Right forelimb (tissue), 1 donor: Measurements from ENCODE around the gene LLGL2.

ENCODE experiments used
- DNase-seq: peaks from one replicate; pipeline ENCODE4 v3.0.0-alpha.2; 2018

LLGL2 gene

DNA sequence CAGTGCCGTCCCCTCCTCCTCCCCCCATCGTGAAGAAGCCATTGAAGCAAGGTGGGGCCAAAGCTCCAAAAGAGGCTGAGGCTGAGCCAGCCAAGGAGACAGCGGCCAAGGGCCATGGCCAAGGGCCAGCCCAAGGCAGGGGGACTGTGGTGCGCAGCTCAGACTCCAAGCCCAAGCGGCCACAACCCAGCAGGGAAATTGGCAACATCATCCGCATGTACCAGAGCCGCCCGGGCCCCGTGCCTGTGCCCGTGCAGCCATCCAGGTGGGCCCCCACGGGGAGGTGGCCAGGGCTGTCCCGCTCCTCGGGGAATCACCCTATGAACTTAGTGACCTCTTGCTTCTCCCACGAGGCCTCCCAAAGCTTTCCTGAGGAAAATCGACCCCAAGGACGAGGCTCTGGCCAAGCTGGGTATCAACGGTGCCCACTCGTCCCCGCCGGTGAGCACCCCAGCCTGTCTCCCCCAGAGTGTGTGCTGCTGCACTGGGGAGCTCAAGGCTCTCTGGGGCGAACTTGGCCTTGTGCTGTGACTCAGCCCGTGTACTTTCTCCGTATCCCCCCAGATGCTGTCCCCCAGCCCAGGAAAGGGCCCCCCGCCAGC lies 91.1 kb downstream of the LLGL2 start:
- DNase-seq = no peak

DNA sequence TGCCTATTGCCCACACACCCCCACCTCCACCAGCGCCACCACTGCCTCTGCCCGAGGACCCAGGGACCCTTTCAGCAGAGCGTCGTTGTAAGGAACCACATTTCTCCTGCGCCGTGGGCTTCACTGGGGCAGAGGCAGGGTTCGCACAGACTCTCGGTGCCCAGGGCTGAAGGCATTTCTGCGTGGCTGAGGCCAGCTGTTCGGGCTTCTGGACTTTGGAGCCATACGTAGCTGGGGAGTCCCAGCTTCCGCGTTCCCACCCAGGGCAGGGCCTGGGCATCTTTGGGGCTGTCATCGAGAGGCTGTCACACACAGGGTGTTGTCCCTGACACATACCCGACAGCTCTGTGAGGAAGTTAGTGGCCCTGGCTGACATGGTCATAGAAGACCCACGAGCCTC lies 91.7 kb downstream of the LLGL2 start:
- no peak for DNase-seq

- no peak for DNase-seq
Measured at GRCh38 chr17:75617675-75618074, 92.2 kb downstream of the LLGL2 start.

DNA sequence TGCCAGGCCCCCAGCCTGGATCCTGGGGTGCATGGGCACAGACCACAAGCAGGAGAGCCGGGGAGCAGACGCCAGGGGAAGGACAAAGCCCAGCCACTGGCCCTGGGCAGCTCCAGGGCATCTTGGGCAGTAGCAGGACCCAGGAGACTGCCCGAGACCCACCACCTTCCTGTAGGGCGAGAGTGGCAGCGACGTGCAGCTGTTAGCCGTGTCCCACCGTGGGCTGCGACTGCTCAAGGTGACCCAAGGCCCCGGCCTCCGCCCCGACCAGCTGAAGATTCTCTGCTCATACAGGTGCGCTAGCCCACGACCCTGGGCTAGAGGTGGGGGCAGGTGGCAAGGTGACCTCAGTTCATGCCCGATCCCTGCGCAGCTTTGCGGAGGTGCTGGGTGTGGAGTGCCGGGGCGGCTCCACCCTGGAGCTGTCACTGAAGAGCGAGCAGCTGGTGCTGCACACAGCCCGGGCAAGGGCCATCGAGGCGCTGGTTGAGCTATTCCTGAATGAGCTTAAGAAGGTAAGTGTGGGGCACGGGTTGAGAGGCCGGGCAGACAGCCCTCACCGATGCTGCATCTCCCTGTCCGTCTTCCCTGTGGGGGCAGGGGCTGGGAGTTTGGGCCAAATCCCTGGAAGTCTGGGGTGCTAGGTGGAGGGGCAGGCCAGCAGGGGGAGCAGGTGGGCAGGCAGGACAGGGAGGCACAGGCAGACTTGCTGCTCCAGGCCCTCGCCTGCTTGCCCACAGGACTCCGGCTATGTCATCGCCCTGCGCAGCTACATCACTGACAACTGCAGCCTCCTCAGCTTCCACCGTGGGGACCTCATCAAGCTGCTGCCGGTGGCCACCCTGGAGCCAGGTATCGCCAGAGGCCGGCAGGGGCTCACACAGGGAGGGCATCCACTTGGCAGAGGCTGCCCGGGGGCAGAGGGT lies 94.3 kb downstream of the LLGL2 start:
- no peak for DNase-seq

- no peak for DNase-seq
Measured at GRCh38 chr17:75621489-75621888, 96.0 kb downstream of the LLGL2 start.

DNA sequence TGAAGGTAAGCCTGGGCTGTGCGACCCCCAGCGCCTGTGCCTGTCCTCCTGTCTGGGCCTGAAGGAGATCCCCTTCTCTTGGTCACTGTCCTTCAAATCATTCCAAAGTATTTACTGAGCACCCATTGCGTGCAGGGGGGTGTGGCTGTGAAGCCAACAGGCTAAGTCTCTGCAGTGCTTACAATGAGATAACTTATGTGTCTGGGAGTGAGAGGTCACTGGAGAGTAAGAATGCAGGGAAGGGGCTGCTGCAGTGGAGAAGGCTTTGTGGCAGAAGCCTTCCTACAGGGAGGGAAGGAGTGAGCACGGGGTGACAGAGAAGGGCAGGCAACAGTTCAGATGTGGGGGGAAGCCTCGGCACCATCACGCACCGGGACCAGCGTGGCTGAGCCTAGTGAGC lies 96.6 kb downstream of the LLGL2 start:
- no peak for DNase-seq

DNA sequence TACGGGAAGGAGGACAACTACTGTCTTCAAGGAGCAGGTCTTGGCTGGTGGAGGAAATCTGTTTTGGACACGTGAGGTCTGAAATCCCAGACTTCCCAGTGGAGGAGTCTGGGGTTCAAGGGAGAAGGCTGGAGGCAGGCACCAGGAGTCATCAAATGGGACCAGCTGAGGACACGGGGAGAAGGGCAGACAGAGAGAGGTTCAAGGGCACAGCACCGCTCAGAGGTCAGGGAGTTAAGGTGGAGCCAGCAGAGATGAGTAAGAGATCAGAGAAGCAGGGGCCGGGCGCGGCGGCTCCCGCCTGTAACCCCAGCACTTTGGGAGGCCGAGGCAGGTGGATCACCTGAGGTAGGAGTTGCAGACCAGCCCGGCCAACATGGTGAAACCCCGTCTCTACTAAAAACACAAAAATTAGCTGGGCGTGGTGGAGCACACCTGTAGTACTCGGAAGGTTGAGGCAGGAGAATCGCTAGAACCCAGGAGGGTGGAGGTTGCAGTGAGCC lies 97.3 kb downstream of the LLGL2 start:
- DNase-seq = no peak

DNA sequence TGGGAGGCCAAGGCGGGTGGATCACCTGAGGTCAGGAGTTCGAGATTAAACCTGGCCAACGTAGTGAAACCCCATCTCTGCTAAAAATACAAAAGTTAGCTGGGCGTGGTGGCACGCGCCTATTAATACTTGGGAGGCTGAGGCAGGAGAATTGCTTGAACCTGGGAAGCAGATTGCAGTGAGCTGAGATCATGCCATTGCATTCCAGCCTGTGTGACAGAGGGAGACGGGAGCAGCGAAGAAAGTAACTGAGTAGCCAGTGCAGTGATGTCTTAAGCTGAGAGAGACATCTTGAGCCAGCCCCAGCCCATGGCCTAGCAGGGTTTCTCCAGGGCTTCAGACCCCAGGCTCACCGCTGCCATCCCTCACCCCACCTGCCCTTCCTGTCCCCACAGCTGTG lies 97.9 kb downstream of the LLGL2 start:
- no peak for DNase-seq

GRCh38 chr17:75624021-75624420 lies 98.5 kb downstream of the LLGL2 start:
- DNase-seq = no peak
